NCI-H2029 (cell line): ENCODE measurements around the gene AFF3.
"Not testable (repeated sequence)": the region's sequence is repeated elsewhere in the genome, so short reads cannot be mapped to it uniquely, and the experiment has no call there.

ENCODE experiments used
- DNase-seq: peaks from one replicate; lab custom pipeline; 2025; lab: John Stamatoyannopoulos, UW

AFF3 gene, protein sequence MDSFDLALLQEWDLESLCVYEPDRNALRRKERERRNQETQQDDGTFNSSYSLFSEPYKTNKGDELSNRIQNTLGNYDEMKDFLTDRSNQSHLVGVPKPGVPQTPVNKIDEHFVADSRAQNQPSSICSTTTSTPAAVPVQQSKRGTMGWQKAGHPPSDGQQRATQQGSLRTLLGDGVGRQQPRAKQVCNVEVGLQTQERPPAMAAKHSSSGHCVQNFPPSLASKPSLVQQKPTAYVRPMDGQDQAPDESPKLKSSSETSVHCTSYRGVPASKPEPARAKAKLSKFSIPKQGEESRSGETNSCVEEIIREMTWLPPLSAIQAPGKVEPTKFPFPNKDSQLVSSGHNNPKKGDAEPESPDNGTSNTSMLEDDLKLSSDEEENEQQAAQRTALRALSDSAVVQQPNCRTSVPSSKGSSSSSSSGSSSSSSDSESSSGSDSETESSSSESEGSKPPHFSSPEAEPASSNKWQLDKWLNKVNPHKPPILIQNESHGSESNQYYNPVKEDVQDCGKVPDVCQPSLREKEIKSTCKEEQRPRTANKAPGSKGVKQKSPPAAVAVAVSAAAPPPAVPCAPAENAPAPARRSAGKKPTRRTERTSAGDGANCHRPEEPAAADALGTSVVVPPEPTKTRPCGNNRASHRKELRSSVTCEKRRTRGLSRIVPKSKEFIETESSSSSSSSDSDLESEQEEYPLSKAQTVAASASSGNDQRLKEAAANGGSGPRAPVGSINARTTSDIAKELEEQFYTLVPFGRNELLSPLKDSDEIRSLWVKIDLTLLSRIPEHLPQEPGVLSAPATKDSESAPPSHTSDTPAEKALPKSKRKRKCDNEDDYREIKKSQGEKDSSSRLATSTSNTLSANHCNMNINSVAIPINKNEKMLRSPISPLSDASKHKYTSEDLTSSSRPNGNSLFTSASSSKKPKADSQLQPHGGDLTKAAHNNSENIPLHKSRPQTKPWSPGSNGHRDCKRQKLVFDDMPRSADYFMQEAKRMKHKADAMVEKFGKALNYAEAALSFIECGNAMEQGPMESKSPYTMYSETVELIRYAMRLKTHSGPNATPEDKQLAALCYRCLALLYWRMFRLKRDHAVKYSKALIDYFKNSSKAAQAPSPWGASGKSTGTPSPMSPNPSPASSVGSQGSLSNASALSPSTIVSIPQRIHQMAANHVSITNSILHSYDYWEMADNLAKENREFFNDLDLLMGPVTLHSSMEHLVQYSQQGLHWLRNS (N-terminal part only)

DNA sequence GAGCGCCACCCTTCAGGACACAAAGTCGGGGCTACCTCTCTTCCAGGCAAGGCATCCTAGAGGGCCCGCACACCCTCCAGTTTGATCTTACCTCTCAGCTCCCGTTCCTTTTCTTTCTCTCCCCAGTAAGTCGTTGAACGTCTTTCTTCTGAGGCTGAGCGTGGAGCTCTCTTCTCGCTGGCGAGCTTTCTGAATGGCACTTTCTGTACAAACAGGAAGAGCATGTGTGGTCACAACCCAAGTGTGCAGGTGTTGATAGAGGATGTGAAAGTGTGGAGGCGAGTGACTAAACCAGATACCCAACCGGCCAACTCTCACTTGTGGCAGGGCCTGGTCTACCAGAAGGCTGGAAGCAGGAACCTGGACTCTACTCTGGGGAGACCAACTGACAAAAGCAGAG is at the start of gene AFF3:
Gene AFF3 (minus strand): TSS at position 198 of the 400 bp plus-strand sequence. CDS start 38,136 bp downstream, outside the sequence.
- DNase-seq, result no peak

DNA sequence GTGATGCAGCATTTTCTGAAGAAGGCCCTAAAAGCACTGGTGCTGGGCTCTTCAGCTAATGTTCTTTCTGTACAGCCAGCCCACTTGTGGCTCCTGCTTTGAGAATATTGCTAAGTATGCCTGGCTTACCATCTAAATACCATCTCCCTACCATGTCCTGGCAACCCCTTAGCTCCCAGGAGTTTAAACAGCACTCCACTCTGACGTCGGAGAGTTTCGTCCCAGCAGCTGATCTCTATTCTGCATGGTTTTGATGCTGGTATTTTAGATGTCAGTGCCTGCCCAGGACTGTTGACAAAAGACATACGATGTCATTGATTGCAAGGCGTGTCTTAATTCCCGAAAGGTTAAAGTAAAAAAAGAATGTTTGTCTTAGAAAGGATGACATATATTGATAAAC is 47.0 kb upstream of the AFF3 start:
- DNase-seq, result no peak

DNA sequence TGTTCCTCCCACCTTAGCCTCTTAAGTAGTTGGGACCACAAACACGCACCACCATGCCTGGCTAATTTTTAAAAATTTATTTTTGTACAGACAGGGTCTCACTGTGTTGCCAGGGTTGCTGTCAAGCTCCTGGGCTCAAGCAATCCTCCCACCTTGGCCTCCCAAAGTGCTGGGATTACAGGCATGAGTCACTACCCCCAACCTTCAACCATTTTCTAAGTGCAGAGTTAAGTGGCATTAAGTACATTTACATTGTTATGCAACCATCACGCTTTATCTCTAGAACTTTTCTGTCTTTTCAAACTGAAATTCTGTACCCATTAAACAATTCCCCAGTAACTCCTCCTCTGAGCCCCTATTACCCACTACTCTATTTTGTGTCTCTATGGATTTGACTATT is 45.9 kb upstream of the AFF3 start:
- no peak for DNase-seq

- no peak for DNase-seq
Measured at GRCh38 chr2:100186126-100186525, 43.7 kb upstream of the AFF3 start.

GRCh38 chr2:100185516-100185915 is 43.1 kb upstream of the AFF3 start:
- no peak for DNase-seq

DNA sequence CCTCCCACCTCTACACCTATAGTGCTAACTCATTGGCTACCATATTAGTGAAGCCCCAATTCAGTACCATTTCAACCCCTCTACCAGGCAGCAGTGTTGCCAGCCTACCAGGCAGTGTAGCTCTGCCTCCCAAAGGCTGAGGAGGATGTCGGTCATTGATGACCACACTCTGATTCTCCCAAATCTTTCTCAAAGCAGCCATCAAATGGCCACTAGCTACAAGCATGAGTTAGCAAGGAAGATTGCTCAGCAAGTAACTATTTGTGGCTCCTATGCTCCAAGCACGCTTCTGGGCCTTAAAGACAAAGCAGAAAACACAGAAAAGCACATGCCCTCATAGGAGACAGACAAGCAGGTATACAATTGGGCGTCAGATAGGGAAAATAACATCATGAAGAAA is 42.7 kb upstream of the AFF3 start:
- DNase-seq, result no peak

DNA sequence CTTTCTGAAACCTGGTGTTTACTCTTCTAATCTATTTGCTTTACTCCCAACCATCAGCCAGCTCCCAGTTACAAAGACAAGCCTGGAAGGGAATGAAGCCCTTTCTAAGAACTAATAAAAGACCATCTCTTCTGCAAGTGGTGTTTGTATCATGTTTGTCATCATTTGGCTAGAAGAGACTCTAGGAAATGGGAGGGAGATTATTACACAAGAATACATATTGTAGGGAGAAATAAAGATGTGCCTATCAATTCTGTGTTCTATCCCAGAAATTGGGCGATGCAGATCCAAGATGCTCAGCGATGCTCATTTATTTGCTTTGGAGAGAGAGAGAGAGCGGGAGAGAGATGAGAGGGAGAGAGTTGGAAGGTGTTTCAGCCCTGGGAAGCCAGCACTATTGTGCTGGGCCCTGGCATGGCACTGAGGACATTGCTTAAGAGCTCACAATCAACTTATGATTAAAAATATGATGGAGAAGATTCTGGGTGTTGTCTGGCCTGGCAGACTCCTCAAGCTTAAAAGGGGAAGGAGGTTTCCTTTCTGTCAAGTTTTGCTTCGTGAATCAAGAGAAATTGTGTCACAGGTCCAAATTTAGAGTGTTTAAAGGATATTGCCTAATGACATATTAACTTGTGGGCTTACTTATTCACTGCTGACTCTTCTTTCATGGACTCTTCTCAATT is 41.8 kb upstream of the AFF3 start:
- no peak for DNase-seq

DNA sequence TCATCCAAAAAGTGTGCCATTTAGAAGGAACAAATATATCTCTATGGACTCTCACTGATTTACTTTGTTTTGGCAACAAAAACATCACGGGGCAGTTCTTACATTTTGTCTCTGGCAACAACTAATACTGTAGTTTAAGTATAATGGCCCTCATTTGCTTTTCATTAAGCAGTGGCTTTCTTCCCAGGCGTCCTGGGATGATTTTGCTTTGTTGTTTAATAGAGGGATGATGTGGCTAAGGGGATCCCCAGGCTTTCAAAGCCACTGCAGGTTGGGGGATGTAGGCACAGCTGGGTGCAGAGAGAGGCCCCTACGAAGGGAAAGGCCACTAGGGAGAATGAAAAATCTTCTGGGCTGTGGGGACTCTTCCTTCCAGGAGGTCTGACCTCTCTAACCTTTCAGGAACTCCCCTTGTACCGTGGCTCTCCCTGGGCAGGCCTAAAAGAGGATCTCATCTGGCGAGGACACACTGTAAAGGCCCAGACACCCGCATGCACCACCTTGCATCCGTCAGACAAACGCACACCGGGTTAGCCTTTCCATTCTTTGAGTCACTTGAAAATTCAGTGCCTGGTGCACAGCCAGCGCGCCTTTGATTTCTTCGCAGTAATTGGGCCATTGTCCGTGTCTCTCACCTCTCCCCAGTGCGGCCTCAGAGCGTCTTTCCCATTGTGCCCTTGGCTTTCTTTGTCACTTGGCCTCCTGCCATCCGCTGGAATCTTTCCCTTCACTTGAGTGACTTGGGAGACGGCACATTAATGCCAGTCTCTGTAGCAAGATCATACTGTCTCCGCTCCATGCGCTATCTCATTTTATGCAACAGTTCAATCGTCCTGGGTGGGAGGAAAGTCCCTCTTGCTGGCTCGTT is 40.3 kb upstream of the AFF3 start:
- no peak for DNase-seq

- no peak for DNase-seq
Measured at GRCh38 chr2:100180503-100180902, 38.1 kb upstream of the AFF3 start.

- DNase-seq, result no peak
Measured at GRCh38 chr2:100179806-100180205, 37.4 kb upstream of the AFF3 start.

- no peak for DNase-seq
Measured at GRCh38 chr2:100178864-100179263, 36.5 kb upstream of the AFF3 start.

- peak; percentile 67 for DNase-seq
Measured at GRCh38 chr2:100178085-100178788, 35.8 kb upstream of the AFF3 start.

DNA sequence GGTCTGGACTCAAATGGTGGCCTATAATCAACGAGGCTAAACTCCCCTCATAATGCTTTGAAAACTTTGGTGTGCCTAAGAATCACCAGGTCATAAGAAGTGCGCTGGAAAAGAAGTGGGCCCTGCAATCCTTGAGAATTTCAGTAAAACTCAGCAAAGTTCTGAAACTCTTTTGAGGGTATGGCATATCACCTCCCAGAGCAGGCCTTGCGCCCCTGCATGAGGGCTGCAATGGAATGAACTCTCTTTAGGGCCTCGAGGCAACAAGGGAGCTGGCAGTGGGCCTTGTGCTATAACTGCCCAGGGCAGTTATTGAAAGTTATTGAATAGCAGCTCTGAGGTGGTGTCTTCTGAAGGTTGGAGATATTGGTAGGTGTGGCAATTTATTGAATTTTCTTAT is 34.5 kb upstream of the AFF3 start:
- DNase-seq, result no peak

DNA sequence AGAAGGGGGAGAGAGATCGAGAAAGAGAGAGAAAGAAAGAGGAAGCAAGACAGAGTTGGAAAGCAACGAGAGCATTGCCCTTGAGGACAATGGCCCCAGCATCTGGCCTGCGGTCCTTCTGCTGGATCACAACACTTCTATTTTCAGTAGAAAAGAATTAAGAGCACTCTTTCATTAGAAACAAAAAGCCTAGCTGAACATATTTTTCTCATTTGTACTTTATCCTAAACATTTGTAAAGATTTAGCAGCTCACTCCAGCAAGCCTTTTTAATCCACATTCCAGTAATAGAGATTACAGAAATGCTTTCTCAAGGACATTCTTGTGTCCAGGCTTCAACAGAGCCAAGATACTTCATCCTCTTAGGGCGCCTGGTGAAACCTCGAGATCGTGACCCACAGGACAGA is 31.6 kb upstream of the AFF3 start:
- DNase-seq, result no peak

DNA sequence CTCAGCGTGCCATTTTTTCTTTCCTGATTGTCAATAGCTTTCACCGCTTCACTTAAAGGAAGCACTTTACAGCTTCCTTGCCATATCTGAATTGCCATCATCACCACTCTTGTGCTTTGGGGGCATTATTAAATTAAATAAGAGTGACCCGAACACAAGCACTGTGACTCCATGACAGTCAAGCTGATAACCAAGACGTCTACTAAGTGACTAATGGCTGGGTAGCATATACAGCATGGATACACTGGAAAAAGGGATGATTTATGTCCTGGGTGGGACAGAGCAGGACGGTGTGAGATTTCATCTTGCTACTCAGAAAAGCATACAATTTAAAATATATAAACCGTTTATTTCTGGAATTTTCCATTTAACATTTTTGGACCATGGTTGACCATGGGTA is 24.3 kb upstream of the AFF3 start:
- no peak for DNase-seq

- no peak for DNase-seq
Measured at GRCh38 chr2:100163605-100164004, 21.2 kb upstream of the AFF3 start.

- DNase-seq, result no peak
Measured at GRCh38 chr2:100161945-100162620, 19.7 kb upstream of the AFF3 start.

DNA sequence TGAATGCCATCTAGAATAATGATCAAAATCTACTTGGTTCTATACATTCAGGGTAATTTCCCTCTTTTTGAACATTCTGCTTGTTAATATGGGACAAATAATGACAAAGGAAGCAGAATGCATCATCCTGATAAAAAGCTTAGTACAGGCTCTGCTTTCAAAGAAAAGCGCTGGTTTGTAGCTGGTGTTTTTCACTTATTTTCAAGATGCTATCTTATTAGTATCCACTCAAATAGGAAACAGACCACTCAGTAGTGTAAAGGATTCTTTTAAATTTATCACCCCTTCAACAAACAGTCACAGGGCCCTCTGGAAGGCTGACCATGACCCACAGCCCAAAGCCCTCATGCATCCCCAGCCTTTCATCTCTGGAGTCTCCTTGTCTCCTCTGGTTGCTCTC is 18.0 kb upstream of the AFF3 start:
- no peak for DNase-seq

DNA sequence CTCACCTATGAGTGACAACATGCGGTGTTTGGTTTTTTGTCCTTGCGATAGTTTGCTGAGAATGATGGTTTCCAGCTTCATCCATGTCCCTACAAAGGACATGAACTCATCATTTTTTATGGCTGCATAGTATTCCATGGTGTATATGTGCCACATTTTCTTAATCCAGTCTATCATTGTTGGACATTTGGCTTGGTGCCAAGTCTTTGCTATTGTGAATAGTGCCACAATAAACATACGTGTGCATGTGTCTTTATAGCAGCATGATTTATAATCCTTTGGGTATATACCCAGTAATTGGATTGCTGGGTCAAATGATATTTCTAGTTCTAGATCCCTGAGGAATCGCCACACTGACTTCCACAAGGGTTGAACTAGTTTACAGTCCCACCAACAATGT is 9.4 kb upstream of the AFF3 start:
- not testable (repeated sequence) for DNase-seq

DNA sequence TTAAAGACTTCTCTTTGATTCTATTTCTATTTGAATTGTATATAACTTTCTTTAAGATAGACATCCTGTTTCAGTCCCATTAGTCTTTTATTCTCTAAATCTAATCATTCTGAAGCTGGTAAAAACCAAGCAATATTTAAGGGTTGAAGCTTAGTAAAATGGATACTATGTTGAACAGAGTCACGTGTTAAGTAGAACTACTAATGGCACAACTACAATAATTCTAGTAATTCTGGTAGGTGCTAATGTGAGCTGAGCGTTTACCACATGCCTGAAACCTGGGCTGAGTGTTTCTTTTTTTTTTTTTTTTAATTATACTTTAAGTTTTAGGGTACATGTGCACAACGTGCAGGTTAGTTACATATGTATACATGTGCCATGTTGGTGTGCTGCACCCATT is 8.9 kb upstream of the AFF3 start:
- DNase-seq, result no peak
